GM19395 (cell line): ENCODE measurements around the gene RPL37A.

Experiments used
- ATAC-seq: cut with Tn5 transposase; IDR thresholded peaks from one replicate; pipeline ENCODE4 v1.9.1; 2021; ENCODE audit warnings: mild to moderate bottlenecking, moderate library complexity; ENCODE audit not compliant: unreplicated experiment

RPL37A gene

DNA sequence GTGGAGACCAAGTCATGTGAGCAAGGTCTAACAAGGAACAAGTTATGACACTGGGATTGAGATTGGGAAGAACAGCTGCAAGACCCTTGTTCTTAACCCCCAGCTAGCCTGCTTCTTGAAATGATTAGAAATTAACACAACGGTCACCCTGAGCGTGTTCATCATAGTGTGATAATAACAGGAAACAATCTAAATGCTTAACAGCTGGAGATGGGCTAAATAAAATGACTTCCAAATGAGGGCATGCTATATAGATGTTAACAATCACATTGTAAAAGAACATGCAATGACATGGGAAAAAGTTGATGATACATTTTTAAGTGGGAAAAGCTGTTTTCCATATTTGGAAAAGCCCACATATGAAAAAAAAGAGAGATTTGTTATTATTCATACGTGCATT is 47.6 kb downstream of the RPL37A start:
- no peak for ATAC-seq

- no peak for ATAC-seq
These were observed 48.2 kb downstream of the RPL37A start for GRCh38 chr2:216546641-216547403.

DNA sequence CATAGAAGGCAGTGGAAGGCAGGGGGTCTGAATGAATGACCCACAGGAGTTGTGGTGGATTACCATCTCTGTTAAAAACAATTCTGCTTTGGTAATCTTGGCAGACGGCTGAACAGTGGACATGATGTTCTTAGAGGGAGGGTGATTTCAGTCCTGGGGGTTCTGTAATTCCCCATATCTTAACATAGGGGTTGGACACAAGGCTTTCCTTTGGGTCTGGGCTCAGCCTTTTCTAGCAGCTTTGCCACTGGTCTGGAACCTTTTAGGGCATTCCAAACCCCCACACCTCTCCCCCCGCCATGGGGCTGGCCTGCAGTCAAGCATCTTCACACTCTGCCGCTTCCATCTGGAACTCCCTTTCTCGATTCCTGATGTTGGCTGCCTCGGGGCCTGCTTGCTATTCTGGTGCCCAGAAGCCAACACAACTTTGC is 50.3 kb downstream of the RPL37A start:
- ATAC-seq, result no peak

DNA sequence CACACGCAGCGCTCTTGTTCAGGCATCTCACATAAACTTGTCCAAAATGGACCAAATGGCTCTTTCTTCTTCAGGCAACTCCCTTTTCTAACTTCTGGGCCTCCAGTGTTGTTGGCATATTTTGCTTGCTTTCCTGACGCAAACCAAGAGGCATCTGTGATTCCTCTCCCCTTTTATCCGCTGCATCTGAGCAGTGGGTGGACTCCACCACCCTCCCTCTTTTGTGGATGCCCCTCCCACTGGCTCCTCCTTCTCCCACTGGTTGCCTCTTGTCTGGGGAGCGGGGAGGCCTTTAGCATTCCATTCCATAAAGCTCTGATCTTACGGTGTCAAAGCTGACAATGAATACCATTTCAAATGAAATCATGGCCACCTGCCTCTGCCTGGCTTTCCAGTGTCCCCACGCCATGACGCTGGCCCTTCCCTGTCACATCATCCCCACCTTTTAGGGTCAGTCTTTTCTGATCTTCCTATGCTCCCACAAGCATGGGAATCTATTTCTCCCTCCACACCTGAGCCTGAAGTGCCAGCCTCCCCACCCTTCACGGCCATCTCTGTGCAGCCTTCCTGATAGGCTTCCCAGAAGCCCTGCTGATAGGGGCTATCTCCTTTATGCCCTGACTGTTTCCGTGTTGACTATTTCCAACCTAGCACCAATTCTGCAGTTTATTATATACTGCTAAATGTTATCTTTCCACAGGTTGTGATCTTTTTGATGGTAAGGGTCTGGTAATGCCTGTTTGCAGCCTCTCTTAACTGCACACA is 51.5 kb downstream of the RPL37A start:
- no peak for ATAC-seq

- no peak for ATAC-seq
These were observed 52.8 kb downstream of the RPL37A start for GRCh38 chr2:216551234-216552068.

DNA sequence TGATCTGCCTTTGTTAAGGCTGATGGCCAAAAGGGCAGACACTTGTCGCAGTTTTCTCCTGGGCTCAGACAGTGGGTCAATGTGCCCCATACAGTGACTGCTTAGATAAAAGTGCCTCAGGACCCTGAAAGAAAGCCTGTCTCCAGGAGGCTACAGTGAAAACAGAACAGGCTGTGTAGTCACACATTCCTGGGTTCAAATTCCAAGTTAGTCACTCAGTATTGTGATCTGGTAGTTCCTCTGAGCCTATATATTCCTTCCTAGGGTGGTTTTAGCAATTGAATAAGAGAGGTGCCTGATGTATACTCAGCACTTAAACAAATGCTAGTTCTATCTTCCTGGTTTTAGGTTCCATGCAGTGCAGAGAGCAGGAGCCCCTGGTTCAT is 54.4 kb downstream of the RPL37A start:
- ATAC-seq, result no peak
